ENCODE results near the gene HOXA2. TPM values are rescaled to one million over a fixed set of nuclear protein-coding genes. Genes with fewer than 3 reads are reported as not detected.

HOXA2 gene
- total and polyA plus RNA-seq, 4 donors = 0.44 to 3.4 (median 1.5) TPM

GRCh38 chr7:27139334-27140125 is 37.0 kb upstream of the HOXA2 start:
- Histone ChIP-seq H3K4me1 (ENCODE audit: control insufficient read depth in 5 of 5, insufficient read depth in 5 of 5, low read length in 5 of 5) (peaks cover 0 to 61% (median 0%) of the 10 kb centered on the region in 5 donors), H3K36me3 (ENCODE audit: control insufficient read depth in 4 of 4, insufficient read depth in 4 of 4, low read length in 4 of 4) (peaks cover 0 to 42% (median 12%) of the 10 kb centered on the region in 4 donors), H3K27me3 (ENCODE audit: control insufficient read depth in 3 of 3, insufficient read depth in 3 of 3, low read length in 2 of 3) (peaks cover 0 to 42% (median 11%) of the 10 kb centered on the region in 3 donors), H3K4me3 (peak overlapping the region; percentile 51), H3K27ac (ENCODE audit: low read depth in 1 of 2, low read length in 1 of 2) (peak overlapping the region in 1 of 2 donors; percentile 87), H3K9me3 (ENCODE audit: control insufficient read depth in 4 of 4, insufficient read depth in 3 of 4, low read length in 3 of 4) (no peaks in the 10 kb centered on the region), H3K9ac (ENCODE audit: insufficient read depth in 1 of 2, low read length in 2 of 2) (peak overlapping the region; percentile 82 to 100)
- 41 to 69% methylated on average over 52 to 53 of the region's 53 CpGs for WGBS, 2 donors
- ATAC-seq (ENCODE audit: insufficient read depth, low FRiP score) (no peak), DNase-seq (peak; percentile 54 to 79 (median 61))
- TF ChIP-seq CTCF (IDR thresholded peaks at IDR 0.05; ENCODE audit: control extremely low read depth, extremely low read depth) = no peak

- no peak for TF ChIP-seq CTCF (IDR thresholded peaks at IDR 0.05; ENCODE audit: control extremely low read depth, extremely low read depth)
- 39 to 67% methylated on average over 11 of the region's 11 CpGs for WGBS, 2 donors
- ATAC-seq (ENCODE audit: insufficient read depth, low FRiP score) = no peak
- Histone ChIP-seq H3K4me3 (no peak overlapping the region), H3K9me3 (ENCODE audit: control insufficient read depth in 4 of 4, insufficient read depth in 3 of 4, low read length in 3 of 4) (no peaks in the 10 kb centered on the region), H3K27ac (ENCODE audit: low read depth in 1 of 2, low read length in 1 of 2) (peak overlapping the region in 1 of 2 donors; percentile 87), H3K36me3 (ENCODE audit: control insufficient read depth in 4 of 4, insufficient read depth in 4 of 4, low read length in 4 of 4) (peaks cover 0 to 39% (median 12%) of the 10 kb centered on the region in 4 donors), H3K9ac (ENCODE audit: insufficient read depth in 1 of 2, low read length in 2 of 2) (peak overlapping the region; percentile 82 to 98), H3K27me3 (ENCODE audit: control insufficient read depth in 3 of 3, insufficient read depth in 3 of 3, low read length in 2 of 3) (peaks cover 0 to 48% (median 11%) of the 10 kb centered on the region in 3 donors), H3K4me1 (ENCODE audit: control insufficient read depth in 5 of 5, insufficient read depth in 5 of 5, low read length in 5 of 5) (peaks cover 0 to 62% (median 0%) of the 10 kb centered on the region in 5 donors)
- no peak for DNase-seq
These were observed 36.5 kb upstream of the HOXA2 start for GRCh38 chr7:27138985-27139333.

GRCh38 chr7:27138472-27138871 is 36.0 kb upstream of the HOXA2 start:
- Histone ChIP-seq H3K36me3 (ENCODE audit: control insufficient read depth in 4 of 4, insufficient read depth in 4 of 4, low read length in 4 of 4) (peaks cover 0 to 38% (median 14%) of the 10 kb centered on the region in 4 donors), H3K4me1 (ENCODE audit: control insufficient read depth in 5 of 5, insufficient read depth in 5 of 5, low read length in 5 of 5) (peaks cover 0 to 65% (median 0%) of the 10 kb centered on the region in 5 donors), H3K27me3 (ENCODE audit: control insufficient read depth in 3 of 3, insufficient read depth in 3 of 3, low read length in 2 of 3) (peaks cover 0 to 53% (median 11%) of the 10 kb centered on the region in 3 donors), H3K9me3 (ENCODE audit: control insufficient read depth in 4 of 4, insufficient read depth in 3 of 4, low read length in 3 of 4) (no peaks in the 10 kb centered on the region), H3K9ac (ENCODE audit: insufficient read depth in 1 of 2, low read length in 2 of 2) (peak overlapping the region; percentile 82 to 98), H3K4me3 (no peak overlapping the region), H3K27ac (ENCODE audit: low read depth in 1 of 2, low read length in 1 of 2) (peak overlapping the region in 1 of 2 donors; percentile 87)
- ATAC-seq (ENCODE audit: insufficient read depth, low FRiP score) (no peak), DNase-seq (peak; percentile 41 to 77 (median 62))
- TF ChIP-seq CTCF (IDR thresholded peaks at IDR 0.05; ENCODE audit: control extremely low read depth, extremely low read depth) = no peak
- 58 to 85% methylated on average over 1 of the region's 1 CpG for WGBS, 2 donors

Measured in lung (tissue), 12 donors.